ENCODE data around the gene ATP9A.
"Not testable (repeated sequence)": the region's sequence is repeated elsewhere in the genome, so short reads cannot be mapped to it uniquely, and the experiment has no call there.

The ATP9A gene

DNA sequence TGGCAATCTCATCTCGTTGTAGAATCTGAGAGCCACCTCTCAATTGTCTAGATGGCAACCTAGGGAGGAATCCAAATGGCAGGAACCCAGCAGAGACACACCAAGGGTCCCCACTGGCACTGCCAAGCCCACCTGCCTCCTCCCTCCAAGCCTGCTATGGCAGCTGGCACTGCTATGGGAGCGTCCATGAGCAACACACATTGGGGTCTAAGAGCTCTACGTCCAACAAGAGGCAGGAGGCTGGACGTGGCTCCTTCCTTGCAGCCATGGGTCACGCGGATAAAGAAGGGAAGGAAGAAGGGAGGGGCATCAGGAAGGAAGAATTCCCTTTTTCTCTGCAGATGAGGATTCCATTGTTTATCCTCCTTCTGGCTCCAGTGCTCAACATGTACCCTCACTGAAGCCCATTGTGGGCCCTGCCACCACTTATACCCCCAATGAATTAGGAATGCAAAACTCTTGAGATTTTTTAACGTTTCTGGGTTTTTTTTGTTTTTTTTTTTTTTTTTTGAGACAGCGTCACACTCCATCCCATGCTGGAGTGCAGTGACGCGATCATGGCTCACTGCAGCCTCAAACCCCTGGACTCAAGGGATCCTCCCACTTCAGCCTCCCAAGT, 17.3 kb downstream of the ATP9A start:
- no peak for DNase-seq (ENCODE audit: low spot score)

DNA sequence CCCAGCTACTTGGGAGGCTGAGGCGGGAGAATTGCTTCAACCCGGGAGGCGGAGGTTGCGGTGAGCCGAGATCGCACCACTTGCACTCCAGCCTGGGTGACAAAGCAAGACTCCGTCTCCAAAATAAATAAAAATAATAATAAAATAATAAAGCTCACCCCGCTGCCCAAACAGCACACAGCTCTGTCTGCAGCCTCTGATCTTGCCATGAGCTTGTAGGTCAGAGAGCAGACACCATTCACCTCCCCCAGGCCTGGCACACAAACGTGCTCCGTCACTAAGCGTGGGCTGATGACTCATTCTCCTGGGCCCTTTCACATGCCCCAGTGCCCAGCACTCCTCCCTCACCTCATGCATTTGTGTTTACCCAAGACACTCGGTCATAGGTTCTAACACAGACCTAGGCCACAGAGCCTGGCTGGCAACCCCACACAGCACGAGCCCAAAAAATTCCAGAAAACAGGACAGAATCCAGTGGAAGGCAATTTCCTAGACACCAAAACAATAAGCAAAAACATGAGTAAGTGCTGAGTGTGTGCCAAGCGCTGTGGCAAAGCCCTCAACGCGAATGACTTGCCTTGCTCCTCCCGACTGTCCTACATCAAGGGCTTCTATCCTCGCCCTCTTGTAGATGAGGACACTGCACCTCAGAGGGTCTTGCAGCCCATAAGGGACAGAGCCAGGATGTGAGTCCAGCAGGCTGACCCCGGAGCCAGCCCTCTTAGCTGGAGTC, 18.0 kb downstream of the ATP9A start:
- DNase-seq (ENCODE audit: low spot score), result no peak

DNA sequence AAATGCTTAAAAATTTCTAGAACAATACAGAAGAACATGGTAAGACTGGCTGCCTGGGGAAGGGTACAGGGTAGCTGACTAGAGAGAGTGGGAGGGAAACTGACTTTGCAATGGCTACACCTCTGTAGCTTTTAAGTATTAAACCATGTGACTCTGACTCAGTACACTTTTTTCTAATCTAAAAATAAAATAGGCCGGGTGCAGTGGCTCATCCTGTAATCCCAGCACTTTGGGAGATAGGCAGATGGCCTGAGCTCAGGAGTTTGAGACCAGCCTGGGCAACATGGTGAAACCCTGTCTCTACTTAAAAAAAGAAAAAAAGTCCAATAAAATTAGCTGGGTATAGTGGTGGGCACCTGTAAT, 18.5 kb downstream of the ATP9A start:
- no peak for DNase-seq (ENCODE audit: low spot score)

DNA sequence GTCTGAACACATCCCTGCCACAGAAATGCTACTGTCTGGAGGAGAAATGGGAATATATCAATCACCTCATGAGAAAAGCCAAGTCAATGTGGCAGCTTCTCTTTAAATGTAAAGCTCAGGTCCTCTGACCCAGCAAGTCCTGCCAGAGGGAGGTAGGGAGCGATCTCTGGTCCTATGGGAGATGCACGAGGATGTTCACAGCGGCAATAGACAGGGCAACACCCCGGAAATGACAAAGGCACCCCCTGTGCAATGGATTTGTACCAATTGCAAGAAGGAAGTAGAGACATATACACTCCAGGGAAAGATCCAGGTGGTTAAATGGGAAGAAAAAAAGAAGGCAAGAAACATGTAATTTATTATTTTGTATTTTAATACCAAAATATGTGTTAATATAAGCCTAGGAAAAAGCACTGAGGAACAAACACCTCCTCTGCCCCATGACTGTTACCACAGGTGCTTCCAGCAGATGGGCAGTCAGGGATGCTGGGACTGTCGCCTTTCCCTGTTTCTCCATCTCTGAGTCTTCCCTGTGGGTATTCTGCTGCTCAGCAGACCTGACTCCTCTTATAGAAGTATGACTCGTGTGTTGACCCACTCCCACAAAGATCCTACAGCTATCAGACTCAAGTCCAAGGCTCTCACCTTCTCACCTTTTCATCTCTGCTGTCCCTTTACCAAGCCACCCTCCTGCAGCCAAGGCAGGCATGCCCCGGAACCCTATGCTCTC, 20.8 kb downstream of the ATP9A start:
- no peak for DNase-seq (ENCODE audit: low spot score)

DNA sequence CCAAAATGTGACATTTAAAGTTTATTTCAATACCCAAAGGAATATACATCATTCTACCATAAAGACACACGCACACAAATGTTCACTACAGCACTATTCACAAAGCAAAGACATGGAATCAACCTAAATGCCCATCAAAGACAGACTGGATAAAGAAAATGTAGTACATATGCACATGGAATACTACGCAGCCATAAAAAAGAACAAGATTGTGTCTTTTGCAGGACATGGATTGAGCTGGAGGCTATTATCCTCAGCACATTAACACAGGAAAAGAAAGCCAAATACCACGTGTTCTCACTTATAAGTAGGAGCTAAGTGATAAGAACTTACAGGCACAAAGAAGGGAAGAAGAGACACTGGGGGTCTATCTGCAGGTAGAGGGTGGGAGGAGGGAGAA, 22.4 kb downstream of the ATP9A start:
- no peak for DNase-seq (ENCODE audit: low spot score)

DNA sequence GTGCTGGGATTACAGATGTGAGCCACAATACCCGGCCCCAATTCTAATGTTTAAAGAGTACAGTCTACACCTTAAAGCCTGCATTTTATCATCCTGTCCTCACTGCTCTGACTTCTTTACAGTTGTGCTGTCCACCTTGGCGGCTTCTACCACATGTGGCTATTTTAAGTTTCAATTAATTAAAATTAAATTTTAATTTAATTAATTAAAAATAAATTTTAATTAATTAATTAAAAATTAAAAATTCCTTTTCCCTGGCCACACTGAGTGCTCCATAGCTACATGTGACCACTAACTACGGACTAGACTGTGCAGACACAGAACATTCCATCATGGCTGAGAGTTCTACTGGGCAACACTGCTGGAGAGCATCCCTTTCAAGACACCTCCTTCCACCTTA, 27.4 kb downstream of the ATP9A start:
- DNase-seq (ENCODE audit: low spot score), result no peak

DNA sequence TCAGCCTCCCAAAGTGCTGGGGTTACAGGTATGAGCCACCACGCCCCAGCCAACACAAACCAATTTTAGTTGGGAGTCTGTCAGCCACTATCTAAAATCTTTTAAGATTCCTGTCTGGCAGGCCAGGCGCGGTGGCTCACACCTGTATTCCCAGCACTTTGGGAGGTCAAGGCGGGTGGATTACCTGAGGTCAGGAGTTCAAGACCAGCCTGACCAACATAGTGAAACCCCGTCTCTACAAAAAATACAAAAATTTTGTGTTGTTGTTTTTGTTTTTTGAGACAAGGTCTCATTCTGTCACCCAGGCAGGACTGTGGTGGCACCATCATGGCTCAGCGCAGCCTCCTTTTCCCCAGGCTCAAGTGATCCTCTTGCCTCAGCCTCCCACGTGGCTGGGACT, 27.9 kb downstream of the ATP9A start:
- DNase-seq (ENCODE audit: low spot score), result not testable (repeated sequence)

DNA sequence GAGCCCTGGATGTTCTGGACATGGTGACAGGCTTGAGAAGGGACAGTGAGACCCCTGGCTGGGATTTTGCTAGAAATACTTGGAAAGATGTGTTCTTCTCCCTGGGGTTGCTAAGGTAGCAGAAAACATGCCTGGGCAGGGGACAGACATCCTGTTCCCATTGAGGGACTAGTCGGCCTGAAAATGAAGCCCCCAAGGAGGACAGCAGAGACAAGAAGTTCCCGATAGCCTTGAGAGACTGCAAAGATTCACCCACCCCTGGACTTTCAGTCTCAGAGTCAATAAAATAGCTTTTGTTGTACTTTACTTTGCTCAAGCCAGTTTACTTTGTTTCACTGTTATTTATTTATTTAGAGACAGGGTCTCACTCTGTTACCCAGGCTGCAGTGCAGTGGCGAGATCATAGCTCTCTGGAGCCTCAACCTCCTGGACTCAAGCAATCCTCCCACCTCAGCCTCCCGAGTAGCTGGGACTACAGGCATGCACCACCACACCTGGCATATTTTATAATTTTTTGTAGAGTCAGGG, 28.4 kb downstream of the ATP9A start:
- no peak for DNase-seq (ENCODE audit: low spot score)

DNA sequence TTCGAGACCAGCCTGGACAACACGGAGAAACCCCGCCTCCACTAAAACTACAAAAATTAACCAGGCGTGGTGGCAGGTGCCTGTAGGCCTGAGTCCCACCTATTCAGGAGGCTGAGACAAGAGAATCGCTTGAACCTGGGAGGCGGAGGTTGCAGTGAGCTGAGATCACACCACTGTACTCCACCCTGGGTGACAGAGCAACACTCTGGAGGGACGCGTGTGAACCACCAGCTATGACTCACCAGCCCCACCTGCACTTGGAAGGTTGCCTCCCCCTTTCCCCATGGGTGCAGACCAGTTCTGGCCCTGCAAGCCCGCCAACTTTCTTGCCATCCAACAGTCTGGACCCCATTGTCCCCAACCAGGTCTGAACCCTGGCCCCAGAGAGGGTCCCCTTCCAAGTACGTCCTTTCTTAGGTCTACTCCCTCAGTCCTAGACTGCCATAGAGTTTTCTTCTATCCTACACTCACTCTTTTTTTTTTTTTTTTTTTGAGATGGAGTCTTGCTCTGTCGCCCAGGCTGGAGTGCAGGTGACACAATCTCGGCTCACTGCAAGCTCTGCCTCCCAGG, 29.2 kb downstream of the ATP9A start:
- no peak for DNase-seq (ENCODE audit: low spot score)

DNA sequence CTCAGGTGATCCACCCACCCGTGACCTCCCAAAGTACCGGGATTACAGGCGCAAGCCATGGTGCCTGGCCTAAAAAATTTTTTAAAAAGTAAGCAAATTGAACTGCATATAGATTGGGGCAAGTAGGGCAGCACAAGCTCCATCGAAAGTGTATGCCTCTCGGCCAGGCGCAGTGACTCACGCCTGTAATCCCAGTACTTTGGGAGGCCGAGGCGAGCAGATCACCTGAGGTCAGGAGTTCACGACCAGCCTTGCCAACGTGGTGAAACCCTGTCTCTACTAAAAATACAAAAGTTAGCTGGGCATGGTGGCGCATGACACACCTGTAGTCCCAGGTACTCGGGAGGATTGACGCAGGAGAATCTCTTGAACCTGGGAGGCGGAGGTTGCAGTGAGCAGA, 29.9 kb downstream of the ATP9A start:
- DNase-seq (ENCODE audit: low spot score), result not testable (repeated sequence)

DNA sequence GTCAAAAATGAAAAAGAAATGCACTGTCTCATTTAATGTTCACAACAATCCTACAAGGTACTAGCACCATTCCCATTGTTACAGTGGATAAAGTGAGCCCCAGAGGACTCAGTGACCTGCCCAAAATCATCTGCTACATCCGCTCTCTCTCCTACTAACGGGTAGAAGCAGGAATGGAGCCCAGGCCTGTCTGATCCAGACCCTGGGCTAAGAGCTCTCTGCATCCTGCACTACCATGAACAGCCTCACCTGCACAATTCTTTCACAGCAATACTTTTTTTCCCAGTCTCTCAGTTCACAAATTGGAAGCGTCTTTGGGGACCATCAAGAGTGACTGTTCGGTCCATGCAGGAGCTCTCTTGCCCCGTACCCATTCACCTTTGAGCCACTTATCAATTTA, 31.2 kb downstream of the ATP9A start:
- no peak for DNase-seq (ENCODE audit: low spot score)

DNA sequence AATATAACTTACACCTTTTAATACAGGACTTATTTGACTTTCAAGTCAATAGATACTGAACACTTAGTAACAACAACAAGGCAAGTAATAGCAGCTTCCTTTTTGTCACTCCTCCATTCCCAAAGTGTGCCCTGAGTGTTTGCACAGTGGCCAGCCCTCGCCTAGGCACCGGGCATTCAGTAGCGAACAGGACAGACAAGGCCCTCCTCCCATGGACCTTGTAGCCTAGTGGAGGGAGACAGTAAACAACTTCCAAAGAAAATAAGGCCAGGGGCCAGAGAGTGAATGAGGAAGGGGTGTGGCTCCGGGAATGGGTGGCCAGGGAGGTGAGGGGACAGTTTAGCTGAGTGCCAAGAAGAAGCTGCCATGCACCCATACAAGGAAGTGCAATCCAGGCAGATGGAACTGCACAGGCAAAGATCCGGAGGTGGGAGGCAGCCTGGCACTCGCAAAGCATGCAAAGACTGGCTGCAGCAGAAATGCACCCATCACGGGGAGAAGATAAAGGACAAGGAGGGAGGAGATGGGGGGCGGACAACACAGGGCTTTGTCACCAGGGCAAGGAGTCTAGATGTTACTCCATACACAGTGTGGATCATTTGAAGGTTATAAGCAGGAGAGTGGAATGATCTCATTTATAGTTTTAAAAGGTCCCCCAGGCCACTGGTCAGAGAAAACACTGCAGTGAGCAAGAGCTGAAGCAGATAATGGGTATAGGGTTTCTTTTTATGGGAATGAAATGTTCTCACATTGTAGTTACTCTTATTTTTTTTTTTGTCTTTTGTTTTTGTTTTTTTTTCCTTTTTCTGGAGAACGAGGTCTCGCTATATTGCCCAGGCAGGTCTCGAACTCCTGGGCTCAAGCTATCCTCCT, 32.2 kb downstream of the ATP9A start:
- DNase-seq (ENCODE audit: low spot score), result no peak

DNA sequence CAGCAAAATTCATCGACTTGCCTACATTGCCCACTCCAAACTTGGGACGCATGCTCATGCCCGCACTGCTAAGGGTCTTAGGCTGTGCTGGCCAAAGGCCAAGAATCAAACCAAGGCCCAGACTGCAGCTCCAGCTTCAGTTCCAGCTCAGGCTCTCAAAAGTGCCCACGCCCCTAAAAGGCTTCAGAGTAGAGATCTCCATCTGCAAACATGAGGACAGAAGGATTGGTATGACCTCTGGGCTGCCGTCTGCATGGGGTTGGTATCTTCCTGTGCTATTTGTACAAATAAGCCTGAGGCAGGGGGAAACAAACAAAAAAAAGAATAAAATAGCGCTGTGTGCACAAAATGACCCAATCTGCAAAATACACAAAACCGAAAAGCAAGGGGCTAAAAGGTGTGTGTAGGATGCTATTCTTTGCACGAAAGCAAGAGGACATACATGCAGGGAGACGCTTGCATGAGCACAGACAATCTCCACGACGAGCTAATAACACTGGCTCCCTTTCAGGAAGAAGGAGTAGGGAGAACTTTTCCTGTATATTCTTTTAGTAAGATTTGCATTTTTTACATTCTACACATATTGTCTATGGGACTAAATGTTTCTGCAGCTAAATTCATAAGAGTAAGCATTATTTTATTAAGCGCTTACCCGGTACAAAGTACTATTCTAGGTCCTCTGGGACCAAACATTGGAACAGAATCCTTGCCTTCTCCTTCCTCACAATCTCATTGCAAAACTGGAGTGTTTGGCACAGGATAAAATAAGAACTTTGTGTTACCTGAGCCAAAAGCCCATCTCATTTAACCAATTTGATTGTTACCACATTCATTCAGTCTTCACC, 33.1 kb downstream of the ATP9A start:
- DNase-seq (ENCODE audit: low spot score), result no peak

DNA sequence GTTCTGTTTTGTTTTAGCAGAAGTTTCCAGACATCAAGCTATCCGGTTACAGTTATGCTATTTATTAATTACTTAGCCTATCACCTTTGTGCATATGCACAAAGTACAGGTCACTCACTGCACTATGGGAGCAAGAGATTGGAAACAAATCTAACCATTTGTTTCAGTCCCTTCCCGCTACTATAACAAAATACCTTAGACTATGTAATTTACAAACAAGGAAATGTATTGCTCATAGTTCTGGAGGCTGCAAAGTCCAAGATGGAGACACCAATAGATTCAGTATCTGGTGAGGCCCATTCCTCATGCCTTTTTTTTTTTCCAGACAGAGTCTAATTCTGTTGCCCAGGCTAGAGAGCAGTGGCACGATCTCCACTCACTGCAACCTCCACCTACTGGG, 35.1 kb downstream of the ATP9A start:
- no peak for DNase-seq (ENCODE audit: low spot score)

DNA sequence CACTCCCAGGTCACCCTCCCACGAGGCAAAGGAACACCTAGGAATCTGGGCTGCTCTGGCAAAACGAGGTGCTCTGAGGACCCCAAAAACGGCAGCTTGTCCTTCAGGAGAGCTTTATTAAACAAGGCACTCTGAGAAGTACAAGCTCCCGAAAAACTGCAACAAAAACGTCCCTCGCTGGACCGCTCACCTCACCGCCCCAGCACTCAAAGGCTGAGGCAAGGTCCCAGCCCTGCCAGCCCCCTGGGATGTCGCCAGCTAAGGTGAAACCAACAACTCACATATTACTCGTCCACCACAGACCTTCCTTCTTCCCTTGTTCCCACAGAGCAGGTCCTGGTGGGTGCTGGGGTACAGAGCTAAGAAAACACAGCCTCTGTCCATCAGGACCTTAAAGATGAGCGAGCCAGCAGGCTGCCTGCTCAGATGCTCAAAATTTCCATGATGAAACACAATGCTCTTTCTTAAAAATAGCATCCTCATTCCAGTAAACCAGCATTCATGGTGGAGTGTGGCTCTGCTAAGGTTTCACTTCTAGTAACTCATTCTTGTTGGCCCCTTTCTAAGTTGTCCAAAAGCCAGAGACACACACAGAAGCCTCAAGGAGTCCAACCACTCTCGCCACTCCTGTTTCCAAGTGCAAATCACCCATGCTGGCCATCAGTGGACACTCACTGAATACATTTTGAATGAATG, 35.9 kb downstream of the ATP9A start:
- no peak for DNase-seq (ENCODE audit: low spot score)

DNA sequence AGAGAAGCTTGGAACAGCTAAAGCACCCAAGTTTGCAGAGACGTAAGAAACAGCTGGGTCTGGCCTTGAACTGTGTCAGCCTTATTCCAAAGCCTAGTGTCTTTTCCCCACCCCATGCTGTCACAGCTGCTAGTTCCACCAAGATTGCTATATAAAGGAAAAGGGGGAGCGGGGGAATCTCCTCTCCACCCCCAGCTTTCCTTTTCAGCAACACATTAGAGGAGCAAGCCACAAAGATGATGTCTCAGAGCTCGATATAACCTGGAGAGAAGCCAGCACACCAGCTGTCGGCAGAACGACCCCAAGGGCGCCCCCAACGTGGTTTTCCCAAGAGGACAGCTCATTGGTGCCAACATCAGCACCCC, 36.5 kb downstream of the ATP9A start:
- no peak for DNase-seq (ENCODE audit: low spot score)

DNA sequence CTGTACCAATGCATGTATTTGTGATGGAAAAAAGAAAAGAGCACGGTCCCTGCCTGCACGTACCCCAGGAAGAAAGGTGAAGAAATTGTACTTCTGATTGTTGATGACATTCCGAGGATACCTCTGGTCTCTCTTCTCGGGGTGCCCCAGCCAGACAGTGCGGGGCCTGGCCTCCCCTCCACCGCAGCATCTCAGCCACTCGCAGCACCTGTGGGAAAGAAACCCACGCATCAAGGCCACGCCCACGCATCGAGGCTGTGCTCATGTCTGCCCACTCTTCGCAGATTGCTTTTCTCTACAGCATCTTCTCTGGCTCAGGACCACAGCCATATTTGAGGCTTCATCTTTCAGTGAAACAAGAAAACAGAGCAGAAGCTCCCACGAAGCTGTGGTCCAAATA, 38.4 kb downstream of the ATP9A start:
- no peak for DNase-seq (ENCODE audit: low spot score)

DNA sequence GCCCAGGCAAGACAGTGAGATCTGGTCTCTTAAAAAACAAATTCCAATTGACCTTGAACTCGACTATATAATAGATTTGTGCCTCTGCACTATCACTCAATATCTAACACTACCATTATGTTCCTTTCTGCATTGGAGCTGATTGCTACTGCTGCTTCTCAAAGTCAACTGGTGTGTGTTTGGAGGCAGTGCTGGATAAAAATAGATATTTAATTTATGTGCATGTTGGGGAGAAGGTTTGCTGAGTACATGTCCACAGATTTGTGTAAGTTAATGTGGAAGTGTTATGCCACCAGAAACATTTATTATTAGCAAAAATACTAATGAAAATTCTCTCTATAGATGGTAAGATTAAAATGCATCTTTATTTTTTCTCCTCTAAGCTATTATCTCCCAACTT, 39.5 kb downstream of the ATP9A start:
- DNase-seq (ENCODE audit: low spot score), result no peak

DNA sequence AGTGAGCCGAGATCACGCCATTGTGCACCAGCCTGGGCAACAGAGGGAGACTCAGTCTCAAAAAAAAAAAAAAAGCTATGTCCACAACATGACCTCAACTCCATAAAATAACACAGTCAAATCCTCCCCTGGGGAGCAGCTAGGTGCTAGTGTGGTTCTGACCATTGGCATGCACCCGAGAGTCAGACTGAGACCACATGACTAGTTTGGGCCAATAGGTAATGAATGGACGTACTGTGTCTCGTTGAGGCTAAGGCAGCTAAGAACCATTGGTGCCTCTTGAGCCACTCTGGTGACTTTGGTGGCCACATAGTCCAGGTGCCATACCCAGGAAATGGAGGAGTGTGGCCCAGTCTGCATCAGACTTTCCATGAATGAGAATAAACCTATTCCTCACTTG, 40.3 kb downstream of the ATP9A start:
- no peak for DNase-seq (ENCODE audit: low spot score)

DNA sequence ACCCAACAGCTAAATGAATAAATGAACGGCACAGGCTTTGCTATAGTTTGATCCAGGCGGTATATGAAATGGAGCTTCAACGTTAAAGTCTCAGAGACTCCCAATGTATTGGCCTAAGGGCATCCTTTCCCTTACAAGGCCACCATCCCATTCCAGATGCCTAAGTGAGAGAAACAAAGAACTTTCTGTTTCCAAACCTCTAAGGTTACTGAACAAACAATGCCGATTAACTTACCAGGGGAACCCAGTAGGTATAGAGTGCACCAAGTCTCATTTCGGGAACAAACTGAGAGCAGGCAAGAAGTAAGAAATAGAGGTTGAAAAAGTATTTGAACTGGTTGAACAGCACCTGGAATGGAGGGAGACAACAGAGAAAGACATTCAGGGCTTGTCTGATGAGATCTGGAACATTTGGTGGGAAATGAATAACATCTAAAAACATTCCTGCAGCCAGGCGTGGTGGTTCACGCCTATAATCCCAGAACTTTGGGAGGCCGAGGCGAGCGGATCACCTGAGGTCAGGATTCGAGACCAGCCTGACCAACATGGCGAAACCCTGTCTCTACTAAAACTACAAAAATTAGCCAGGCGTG, 42.5 kb downstream of the ATP9A start:
- DNase-seq (ENCODE audit: low spot score), result peak; percentile 78

Measured in HuH-7 (cell line).